Stimulated activated CD4-positive, alpha-beta T cell treated with anti-CD3 and anti-CD28 coated beads, Interleukin-4, amount 100 ng/mL, for 48 hours (primary cell): ENCODE measurements around the gene UBAC2.
"Not testable (repeated sequence)": the region's sequence is repeated elsewhere in the genome, so short reads cannot be mapped to it uniquely, and the experiment has no call there.

Source experiments
- DNase-seq, 2 donors: peaks; one replicate each; pipeline ENCODE4 v3.0.0-alpha.2; 2020; ENCODE audit warnings: low read depth in 2 of 2

UBAC2 gene

GRCh38 chr13:99214232-99214631 is 13.6 kb downstream of the UBAC2 start:
- DNase-seq: peak in 1 of 2 donors; percentile 53

GRCh38 chr13:99214731-99215130 is 14.1 kb downstream of the UBAC2 start:
- no peak for DNase-seq

- DNase-seq: no peak
Measured at GRCh38 chr13:99215184-99215830, 14.7 kb downstream of the UBAC2 start.

DNA sequence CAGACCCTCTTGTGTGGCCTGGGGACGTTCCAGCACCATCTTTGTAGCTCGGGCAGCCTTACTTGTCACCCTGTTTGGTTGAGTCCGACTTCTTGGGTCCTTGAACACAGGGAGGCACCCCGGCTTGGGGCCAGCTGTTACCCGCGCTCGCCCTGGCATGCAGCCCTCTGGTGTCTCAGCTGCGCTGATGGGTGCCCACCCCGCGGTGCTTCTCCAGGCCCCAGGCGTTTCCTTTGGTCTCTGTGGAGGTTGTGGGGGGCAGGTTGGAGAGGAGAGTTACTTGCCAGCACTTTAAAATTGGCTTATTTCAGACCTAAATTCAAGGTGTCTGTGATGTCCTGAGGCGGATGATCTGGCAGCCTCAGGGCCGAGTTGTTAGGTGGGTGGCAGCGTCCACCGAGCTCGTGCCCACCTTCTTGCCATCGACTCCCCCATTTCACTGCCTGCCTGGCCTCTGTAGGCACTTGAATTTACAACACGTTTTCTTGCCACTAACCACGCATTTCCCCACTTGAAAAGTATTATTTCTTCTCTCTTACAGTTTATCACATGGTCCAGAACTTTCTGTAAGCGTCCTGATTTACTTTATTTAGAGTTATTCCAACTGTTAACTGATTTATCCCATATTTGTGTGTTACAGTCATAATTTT is 16.9 kb downstream of the UBAC2 start:
- DNase-seq: no peak

- DNase-seq: no peak
Measured at GRCh38 chr13:99218126-99218525, 17.5 kb downstream of the UBAC2 start.

DNA sequence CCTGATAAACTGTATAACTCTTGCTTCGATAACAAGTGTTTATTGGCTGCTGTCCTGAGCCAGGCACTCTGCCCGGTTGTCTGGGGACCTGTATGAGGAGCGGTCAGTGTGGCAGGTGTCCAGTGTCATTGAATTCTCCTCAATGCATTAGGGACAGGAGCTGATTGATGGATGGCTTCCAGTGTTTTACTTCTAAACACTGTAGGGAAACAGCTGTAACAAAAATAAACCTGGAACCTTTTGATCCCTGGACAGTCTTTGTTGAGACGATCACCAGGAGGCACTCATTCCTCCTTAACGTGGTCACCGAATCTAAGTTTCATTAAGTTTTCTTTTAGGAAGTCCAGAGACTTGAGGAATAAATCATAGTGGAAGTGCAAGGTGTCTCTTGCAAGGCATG is 17.9 kb downstream of the UBAC2 start:
- no peak for DNase-seq

- DNase-seq: no peak
Measured at GRCh38 chr13:99218969-99219368, 18.3 kb downstream of the UBAC2 start.

DNA sequence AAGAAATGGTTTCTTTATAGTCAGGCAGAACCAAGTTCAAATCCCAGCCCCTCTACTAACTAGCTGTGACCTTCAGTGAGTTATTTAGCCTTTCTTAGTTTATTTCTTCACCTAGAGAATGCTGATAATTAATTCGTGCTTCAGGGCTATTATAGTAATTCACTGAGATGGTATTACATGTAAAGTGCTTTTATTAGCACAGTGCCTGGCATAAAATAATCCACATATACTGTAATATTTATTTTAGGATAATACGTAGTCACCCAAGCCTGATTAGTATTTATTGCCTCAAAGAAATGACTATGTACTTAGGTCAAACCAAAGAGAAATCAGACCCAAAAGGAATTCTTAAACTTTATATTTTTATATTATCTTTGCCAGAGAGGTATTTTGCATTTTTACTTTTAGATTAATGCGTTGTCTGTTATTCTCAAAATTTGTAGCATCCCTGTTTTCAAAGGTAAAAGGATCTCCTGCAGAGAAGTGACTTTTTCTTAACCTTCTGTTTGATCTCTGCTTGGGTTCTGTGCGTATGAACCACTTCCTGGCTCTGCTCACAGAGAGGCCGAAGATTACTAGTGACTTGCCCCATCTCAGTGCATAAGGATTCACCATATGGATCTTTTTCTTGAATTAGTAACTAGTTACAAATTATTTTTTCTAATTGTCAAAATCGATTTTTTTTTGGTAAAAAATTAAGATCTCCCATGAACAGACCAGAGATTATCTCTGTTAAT is 19.7 kb downstream of the UBAC2 start:
- no peak for DNase-seq

GRCh38 chr13:99221567-99222239 is 21.0 kb downstream of the UBAC2 start:
- DNase-seq: no peak

DNA sequence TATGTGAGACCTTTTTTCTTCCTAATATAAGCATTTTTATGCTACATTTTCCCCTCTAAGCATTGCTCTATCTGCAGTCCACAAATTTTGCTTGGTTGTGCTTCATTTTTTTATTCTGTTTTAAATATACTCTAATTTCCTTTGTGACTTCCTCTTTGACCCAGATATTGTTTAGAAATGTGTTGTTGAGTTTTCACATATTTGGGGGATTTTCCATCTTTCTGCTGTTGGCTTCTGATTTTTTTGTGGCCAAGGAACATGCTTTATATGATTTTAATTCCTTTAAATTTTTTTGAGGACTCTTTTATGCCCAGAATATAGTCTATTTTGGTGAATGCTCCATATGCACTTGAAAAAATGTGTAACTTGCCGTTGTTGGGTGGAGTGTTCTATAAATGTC is 22.9 kb downstream of the UBAC2 start:
- DNase-seq: no peak

GRCh38 chr13:99224021-99224420 is 23.4 kb downstream of the UBAC2 start:
- no peak for DNase-seq

GRCh38 chr13:99225078-99225477 is 24.4 kb downstream of the UBAC2 start:
- no peak for DNase-seq

- no peak for DNase-seq
Measured at GRCh38 chr13:99226513-99226912, 25.9 kb downstream of the UBAC2 start.

GRCh38 chr13:99227331-99227900 is 26.8 kb downstream of the UBAC2 start:
- DNase-seq: no peak

DNA sequence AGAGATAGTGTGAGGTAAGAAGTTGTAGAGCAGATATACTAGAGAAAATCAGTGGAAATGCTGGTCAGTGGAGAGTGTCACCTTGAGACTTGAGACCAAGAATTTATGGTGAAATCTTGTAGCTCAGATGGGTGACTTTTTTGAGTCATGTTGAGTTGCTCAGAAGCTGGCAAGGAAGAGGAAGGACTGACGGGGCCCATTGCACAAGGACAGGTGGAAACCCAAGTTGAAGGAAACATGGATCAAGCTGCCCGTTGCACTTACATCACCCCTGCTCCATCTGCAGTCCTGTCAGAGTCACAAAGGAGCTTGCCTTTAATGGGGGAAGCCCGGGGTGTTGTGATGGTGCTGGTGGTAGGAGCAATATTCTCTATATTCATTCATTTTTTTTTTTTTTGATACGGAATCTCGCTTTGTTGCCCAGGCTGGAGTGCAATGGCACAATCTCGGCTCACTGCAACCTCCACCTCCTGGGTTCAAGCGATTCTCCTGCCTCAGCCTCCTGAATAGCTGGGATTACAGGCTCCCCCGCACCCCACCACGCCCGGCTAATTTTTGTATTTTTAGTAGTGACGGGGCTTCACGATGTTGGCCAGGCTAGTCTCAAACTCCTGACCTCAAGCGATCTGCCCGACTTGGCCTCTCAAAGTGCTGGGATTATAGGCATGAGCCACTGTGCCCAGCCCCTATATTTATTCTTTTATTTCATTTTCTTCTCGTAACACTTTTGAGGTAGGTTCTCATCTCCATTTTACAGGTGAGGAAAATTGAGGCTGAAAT is 27.4 kb downstream of the UBAC2 start:
- DNase-seq: no peak

- no peak for DNase-seq
Measured at GRCh38 chr13:99228737-99229691, 28.4 kb downstream of the UBAC2 start.

DNA sequence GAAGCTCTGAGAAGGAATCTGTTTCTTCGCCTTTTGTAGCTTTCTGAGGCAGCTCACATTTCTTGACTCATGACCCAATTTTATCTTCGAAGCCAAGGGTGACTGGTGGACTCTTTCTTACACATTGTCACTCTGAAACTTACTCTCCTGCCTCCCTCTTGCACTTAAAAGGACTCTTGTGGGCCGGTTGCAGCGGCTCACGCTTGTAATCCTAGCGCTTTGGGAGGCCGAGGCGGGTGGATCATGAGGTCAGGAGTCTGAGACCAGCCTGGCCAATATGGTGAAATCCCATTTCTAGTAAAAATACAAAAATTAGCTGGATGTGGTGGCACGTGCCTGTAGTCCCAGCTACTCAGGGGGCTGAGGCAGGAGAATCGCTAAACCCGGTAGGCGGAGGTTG is 29.9 kb downstream of the UBAC2 start:
- DNase-seq: not testable (repeated sequence)

DNA sequence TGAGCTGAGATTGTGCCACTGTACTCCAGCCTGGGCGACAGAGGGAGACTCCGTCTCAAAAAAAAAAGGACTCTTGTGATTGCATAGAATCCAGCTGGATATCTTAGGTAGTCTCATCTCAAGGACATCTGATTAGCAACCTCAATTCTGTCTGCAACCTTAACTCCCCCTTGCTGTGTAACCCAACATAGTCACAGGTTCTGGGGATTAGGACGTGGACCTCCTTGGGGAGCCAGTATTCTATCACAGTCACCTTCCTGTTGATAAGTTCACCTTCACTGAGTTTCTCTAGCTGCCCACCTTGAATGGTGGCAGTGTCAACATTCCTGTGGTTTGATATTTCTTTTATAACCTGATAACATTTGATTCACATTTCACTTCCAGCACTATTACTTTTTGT is 30.3 kb downstream of the UBAC2 start:
- DNase-seq: no peak

DNA sequence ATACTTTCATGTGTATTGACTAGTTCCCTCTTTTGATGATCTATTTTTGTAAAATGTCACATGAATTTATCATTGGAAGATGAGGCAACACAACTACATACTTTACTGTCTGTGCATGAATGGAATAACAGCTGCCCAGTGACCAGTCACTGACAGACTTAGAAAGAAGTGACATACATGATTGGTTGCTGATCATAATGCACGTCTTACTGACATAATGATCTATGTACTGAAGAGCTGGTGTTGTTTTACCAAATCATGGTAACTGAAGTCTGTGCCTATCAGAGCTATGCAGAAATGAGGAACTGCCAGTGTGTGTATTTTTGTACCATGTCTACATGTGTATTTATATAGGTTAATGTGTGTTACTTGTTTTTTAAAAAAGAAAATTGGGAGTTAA is 31.1 kb downstream of the UBAC2 start:
- DNase-seq: no peak

DNA sequence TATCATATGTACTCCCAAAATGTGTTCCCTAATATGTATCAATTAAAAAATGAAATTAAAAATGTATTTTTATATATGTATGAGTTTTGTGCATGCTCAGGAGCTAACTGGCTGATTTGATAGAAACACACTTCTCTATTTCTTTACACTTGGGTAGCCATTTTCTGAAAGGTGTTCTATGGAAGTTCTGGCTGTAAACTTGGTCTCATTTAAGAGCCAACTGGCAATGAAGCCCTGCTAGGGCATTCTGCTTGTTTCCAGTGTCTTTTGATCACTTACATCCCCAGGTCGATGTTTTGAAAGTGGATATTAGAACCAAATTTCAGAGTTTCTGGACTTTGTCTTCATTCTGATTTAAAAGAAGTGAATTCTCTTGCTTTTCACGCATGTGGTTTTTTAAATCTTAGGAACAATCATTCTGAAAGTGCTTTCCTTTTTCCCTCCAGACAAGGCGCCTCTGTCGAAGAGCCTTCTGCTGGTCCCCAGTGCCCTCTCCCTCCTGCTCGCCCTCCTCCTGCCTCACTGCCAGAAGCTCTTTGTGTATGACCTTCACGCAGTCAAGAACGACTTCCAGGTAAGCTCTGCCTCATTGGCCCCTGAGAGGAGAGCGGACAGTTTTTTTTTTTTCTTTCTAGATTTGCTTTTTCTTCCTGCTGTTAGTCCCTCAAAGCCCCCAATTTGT is 37.5 kb downstream of the UBAC2 start:
- DNase-seq: no peak
